Limb (tissue), 2 donors: ENCODE data around the gene DCBLD2.
"Not testable (repeated sequence)": the region's sequence is repeated elsewhere in the genome, so short reads cannot be mapped to it uniquely, and the experiment has no call there.

ENCODE experiments used
- DNase-seq, 2 donors: peaks; one replicate each; pipeline ENCODE4 v3.0.0-alpha.2; 2016; ENCODE audit errors: extremely low spot score in 2 of 2

DCBLD2 gene

DNA sequence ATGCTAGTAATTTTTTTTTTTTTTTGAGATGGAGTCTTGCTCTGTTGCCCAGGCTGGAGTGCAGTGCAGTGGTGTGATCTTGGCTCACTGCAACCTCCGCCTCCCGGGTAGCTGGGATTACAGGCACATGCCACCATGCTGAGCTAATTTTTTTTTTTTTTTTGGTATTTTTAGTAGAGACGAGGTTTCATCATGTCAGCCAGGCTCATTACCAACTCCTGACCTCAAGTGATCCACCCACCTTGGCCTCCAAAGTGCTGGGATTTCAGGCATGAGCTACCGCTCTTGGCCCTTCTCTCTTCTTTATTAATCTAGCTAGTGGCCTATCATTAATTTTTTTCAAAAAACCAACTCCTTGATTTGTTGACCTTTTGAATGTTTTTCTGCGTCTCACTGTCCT is 70.4 kb downstream of the DCBLD2 start:
- not testable (repeated sequence) for DNase-seq

GRCh38 chr3:98829246-98829832 is 72.2 kb downstream of the DCBLD2 start:
- no peak for DNase-seq

- DNase-seq = no peak
Observed at GRCh38 chr3:98827221-98827920, 74.1 kb downstream of the DCBLD2 start.

- no peak for DNase-seq
Observed at GRCh38 chr3:98826126-98826525, 75.4 kb downstream of the DCBLD2 start.

GRCh38 chr3:98824256-98824655 is 77.2 kb downstream of the DCBLD2 start:
- no peak for DNase-seq

DNA sequence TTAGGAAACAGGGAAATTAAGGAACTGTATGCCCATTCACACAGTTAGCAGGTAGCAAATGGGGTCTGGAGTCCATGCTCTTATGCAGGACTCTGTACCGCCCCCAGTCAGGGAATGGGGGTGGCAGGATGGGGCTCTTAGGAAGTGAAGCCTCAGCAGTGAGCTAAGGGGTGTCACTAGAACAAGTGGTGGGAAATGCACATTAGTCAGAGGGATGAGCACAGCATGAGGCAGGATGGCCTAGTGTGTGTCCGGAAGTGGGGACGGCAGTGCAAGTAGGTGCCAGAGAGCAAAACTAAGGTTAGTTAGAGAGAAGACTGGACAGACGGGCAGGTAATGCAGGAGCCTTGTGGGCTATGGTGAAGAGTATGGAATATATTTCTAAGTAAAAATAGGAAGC is 77.7 kb downstream of the DCBLD2 start:
- no peak for DNase-seq

- peak in 1 of 2 donors; percentile 15 for DNase-seq
Observed at GRCh38 chr3:98821063-98821462, 80.4 kb downstream of the DCBLD2 start.

GRCh38 chr3:98817547-98818041 is 83.9 kb downstream of the DCBLD2 start:
- peak in 1 of 2 donors; percentile 72 for DNase-seq

- DNase-seq = no peak
Observed at GRCh38 chr3:98814817-98815420, 86.6 kb downstream of the DCBLD2 start.

- peak in 1 of 2 donors; percentile 74 for DNase-seq
Observed at GRCh38 chr3:98812851-98813374, 88.6 kb downstream of the DCBLD2 start.

- no peak for DNase-seq
Observed at GRCh38 chr3:98811048-98811447, 90.4 kb downstream of the DCBLD2 start.

DNA sequence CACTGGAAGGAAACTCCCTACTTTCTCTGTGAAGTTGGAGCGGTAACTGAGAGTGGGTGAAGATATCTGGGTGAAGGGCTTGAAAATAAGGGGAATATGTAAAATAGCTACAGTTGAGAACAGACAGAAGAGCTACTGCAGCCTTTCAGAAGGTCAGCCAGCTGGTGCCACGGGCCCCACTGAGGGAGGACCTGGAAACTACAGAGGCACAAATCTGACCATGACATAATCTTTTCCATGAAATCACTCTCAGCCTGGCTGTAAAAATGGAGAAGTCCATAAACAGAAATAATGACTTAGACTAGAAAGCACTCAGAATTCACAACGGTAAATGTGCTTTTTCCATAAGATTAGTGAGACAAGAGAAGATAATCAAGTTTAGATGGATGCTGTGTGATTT is 91.9 kb downstream of the DCBLD2 start:
- no peak for DNase-seq

DNA sequence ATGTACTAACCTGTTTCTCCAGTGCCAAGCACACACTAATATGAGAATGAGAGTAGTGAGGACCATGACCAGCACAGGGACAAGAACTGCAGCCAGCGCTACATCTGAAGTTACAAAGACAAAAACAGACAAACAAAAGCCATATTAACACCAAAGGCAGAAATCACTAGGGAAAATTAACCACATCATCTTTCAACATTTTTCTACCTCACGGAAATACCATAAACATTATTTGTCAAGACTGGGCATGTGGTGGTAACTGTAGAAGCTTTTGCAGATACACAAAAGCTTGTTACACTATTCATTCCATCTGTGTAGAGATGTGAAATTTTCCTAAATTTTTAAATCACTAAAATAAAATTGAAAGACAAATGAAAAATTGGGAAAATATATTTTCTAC is 93.4 kb downstream of the DCBLD2 start:
- no peak for DNase-seq

- DNase-seq = no peak
Observed at GRCh38 chr3:98807561-98807960, 93.9 kb downstream of the DCBLD2 start.

- no peak for DNase-seq
Observed at GRCh38 chr3:98807011-98807410, 94.5 kb downstream of the DCBLD2 start.

- no peak for DNase-seq
Observed at GRCh38 chr3:98806521-98806920, 95.0 kb downstream of the DCBLD2 start.

DNA sequence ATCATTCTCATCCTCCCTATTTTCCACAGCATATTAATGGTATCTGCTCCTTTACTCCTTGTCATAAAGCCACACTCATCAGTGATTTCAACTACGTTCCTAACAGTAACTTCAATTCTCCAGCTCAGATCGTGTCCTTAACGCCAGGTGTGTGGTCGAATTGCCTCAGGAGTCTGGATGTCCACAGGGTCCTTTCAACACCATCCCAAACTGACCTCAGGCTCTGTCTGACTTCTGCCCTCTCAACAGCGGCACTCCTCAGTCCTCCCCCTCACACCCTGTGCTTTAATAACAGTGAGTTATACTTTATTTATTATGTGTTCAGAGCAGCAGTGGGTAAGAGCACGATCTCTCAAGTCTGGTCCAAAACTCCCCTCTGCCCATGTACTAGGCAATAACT is 95.9 kb downstream of the DCBLD2 start:
- no peak for DNase-seq

- DNase-seq = no peak
Observed at GRCh38 chr3:98801043-98801747, 100.3 kb downstream of the DCBLD2 start.

DNA sequence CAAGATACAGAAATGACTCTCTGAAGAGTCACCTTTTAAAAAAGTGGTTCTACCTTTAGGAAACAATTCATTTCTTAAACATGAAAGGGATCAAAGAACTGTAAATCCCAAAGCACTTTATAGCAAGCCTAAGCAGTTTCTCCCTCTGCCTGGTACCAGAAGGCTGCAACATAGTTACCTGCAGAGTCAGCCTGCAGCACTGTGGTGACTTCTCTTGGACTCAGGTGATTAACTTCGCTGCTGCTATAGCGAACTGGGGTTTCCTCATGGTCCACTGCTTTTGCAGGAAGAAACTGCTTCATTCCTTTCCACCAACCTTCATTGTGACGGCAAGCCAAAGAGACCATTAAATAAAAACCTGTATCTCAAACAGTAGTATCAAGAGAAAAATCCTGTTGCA is 101.1 kb downstream of the DCBLD2 start:
- no peak for DNase-seq

GRCh38 chr3:98799479-98799878 is 102.0 kb downstream of the DCBLD2 start:
- DNase-seq = no peak

GRCh38 chr3:98798820-98799219 is 102.7 kb downstream of the DCBLD2 start:
- DNase-seq = no peak

GRCh38 chr3:98797905-98798304 is 103.6 kb downstream of the DCBLD2 start:
- no peak for DNase-seq
